T follicular helper cell (primary cell): Measurements from ENCODE around the gene EHHADH.

Source experiments
- DNase-seq: peaks from one replicate; pipeline ENCODE4 v3.0.0-alpha.2; 2020; ENCODE audit warnings: low read depth

Gene EHHADH

GRCh38 chr3:185197068-185197467 is 56.8 kb downstream of the EHHADH start:
- no peak for DNase-seq

GRCh38 chr3:185195652-185196051 is 58.2 kb downstream of the EHHADH start:
- DNase-seq: no peak

- DNase-seq: no peak
These were observed 65.0 kb downstream of the EHHADH start for GRCh38 chr3:185188816-185189215.

- DNase-seq: no peak
These were observed 66.5 kb downstream of the EHHADH start for GRCh38 chr3:185187391-185187790.

GRCh38 chr3:185176750-185177359 is 77.0 kb downstream of the EHHADH start:
- no peak for DNase-seq

- no peak for DNase-seq
These were observed 78.4 kb downstream of the EHHADH start for GRCh38 chr3:185175370-185175987.

GRCh38 chr3:185172086-185173049 is 81.5 kb downstream of the EHHADH start:
- no peak for DNase-seq

- DNase-seq: no peak
These were observed 89.2 kb downstream of the EHHADH start for GRCh38 chr3:185164428-185165217.

GRCh38 chr3:185162634-185163033 is 91.2 kb downstream of the EHHADH start:
- no peak for DNase-seq

- DNase-seq: no peak
These were observed 92.1 kb downstream of the EHHADH start for GRCh38 chr3:185161761-185162160.

- no peak for DNase-seq
These were observed 96.5 kb downstream of the EHHADH start for GRCh38 chr3:185157347-185157746.

GRCh38 chr3:185155678-185156077 is 98.2 kb downstream of the EHHADH start:
- no peak for DNase-seq

GRCh38 chr3:185153861-185154629 is 99.8 kb downstream of the EHHADH start:
- DNase-seq: no peak

GRCh38 chr3:185153171-185153771 is 100.6 kb downstream of the EHHADH start:
- no peak for DNase-seq

- no peak for DNase-seq
These were observed 101.3 kb downstream of the EHHADH start, which contains the start of gene C3orf70 for GRCh38 chr3:185152410-185153170. Gene C3orf70, minus strand, starts transcription at chr3:185153060. Its CDS starts 237 bp downstream, at chr3:185152823.

- DNase-seq: no peak
These were observed 101.9 kb downstream of the EHHADH start for GRCh38 chr3:185151964-185152409.

- no peak for DNase-seq
These were observed 102.5 kb downstream of the EHHADH start for GRCh38 chr3:185151101-185151963.

- no peak for DNase-seq
These were observed 103.3 kb downstream of the EHHADH start for GRCh38 chr3:185150561-185150960.

GRCh38 chr3:185149591-185149990 is 104.3 kb downstream of the EHHADH start:
- no peak for DNase-seq
